WI38 (cell line): ENCODE results near the gene ELL.
"Not testable (repeated sequence)": the region's sequence is repeated elsewhere in the genome, so short reads cannot be mapped to it uniquely, and the experiment has no call there.

ENCODE experiments used
- H3K4me3 ChIP-seq: 2 replicates; pipeline ENCODE4 v1.5.1; 2011; ENCODE audit warnings: low read depth, mild to moderate bottlenecking, control low read depth, low read length
- TF ChIP-seq, protein P1 (sequence below): IDR thresholded peaks from 2 replicates; pipeline ENCODE4 v1.5.1; 2012; ENCODE audit warnings: low read depth, mild to moderate bottlenecking, control low read depth, low read length

The ELL gene

DNA sequence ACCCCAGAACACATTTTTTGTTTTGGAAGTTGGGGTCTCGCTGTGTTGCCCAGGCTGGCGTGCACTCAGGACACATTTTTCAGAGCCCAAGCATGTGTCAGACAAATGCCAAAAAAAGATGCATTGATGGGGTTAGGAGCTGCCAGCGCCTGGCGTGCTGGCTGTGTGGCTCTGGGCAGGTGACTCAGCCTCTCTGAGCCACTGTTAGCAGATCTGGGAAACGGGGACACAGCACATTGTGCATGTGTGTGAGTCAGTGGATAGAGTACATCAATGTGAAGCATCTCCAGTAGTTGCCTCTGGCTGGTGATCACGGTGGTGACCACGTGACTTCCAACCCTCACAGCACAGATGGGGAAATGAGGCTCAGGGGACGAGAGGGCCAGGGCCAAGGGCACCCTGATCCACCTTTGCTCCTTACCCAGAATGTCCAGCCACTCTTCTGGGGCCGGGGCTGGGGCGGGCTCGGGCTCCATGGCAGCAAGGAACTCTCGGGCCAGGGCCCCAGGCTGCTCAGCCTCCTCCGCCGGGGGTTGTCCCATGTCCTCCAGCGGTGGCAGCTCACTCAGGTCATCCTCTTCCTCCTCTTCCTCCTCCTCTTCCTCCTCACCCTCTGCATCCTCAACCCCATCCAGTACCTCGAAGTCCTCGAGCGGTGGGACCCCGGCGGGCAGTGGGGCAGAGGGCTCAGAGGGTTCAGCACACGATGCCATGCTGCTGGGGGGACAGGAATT is 19.6 kb upstream of the ELL start:
- TF ChIP-seq, protein P1, sequence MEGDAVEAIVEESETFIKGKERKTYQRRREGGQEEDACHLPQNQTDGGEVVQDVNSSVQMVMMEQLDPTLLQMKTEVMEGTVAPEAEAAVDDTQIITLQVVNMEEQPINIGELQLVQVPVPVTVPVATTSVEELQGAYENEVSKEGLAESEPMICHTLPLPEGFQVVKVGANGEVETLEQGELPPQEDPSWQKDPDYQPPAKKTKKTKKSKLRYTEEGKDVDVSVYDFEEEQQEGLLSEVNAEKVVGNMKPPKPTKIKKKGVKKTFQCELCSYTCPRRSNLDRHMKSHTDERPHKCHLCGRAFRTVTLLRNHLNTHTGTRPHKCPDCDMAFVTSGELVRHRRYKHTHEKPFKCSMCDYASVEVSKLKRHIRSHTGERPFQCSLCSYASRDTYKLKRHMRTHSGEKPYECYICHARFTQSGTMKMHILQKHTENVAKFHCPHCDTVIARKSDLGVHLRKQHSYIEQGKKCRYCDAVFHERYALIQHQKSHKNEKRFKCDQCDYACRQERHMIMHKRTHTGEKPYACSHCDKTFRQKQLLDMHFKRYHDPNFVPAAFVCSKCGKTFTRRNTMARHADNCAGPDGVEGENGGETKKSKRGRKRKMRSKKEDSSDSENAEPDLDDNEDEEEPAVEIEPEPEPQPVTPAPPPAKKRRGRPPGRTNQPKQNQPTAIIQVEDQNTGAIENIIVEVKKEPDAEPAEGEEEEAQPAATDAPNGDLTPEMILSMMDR = no peak
- no peak overlapping the region; the same call in 1 of the 2 replicates for H3K4me3 ChIP-seq

DNA sequence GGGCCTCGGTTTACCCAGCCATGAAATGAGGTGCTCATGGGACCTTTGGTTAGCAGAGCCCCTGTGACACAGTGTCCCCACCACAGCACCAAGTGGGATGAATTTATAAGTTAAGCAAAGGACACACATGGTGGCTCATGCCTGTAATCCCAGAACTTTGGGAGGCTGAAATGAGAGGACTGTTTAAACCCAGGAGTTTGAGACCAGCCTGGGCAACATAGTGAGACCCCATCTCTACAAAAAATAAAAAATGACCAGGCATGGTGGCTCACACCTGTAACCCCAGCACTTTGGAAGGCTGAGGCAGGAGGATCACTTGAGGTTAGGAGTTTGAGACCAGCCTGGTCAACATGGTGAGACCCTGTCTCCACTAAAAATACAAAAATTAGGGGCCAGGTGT is 18.3 kb upstream of the ELL start:
- not testable (repeated sequence) for H3K4me3 ChIP-seq

DNA sequence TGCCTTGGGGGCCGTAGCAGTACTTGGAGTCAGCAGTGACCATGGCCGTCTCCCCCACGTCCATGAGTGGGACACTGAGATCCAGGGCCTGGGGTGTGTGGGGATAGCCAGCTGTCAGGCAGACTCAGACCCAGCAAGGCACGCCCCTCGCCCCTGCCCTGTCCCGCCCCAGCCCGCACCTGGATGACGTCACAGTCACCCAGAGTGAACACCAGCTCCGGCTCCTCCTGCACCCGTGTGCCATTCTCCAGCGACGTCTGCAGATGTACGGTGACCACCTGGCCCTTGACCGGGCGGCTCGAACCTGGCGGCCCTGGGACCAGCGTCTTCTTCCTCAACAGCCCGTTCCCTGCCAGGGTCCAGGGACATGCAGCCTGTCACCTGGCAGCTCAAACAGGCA is 17.5 kb upstream of the ELL start:
- H3K4me3 ChIP-seq = no peak overlapping the region
- TF ChIP-seq, protein P1 = no peak

DNA sequence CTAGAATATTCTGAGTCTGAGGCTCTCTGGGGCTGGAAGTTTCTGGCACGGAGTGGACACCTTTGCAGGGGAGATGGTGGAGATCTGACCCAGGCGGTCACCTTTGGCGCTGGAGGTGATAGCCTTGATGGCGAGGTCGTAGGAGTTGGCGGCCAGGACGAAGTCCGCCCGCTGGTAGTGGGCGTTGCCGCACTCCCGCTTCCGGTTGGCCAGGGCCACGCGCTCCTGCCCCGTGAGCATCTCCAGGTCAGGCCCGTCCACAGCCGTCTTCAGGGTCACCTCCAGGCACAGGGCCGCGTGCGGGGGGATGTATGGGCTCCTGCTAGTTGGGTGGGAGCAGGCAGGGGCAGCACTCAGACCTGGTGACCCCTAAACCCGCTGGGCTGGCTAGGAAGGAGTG is 16.2 kb upstream of the ELL start:
- TF ChIP-seq, protein P1 = no peak
- no peak overlapping the region for H3K4me3 ChIP-seq

DNA sequence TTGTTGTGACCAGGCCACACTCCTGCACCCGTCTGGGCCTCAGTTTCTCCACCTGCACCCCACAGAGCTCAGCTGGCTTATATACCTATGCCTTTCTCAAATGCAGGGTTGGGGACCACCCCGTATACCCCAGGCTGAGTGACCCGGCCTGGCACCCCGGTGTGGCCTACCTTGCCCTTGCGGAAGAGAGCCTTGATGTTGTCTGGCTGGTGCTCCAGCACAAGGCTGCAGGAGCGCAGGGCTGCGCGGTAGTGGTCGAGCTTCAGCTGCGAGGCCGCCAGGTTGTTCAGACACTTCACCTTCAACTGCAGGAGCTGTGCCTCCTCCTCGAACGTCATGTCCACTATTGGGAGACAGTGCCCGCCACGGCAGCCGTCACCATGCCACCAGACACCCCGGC is 15.6 kb upstream of the ELL start:
- no peak overlapping the region for H3K4me3 ChIP-seq
- TF ChIP-seq, protein P1 = no peak

DNA sequence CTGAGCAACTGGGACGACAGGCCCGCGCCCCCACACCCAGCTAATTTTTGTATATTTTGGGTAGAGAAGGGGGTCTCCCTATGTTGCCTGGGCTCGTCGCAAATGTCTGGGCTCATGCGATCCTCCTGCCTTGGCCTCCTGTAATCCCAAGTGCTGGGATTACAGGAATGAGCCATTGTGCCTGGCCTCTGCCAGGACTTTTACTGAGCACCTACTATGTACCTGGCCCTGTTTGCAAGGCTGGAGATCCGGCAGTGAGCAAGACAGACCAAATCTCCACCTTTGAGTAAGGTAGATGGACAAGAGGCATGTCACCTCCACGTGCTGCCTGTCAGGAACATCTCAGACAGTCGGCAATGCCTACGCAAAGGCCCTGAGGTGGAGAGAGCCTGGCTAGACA is 14.6 kb upstream of the ELL start:
- H3K4me3 ChIP-seq = no peak overlapping the region
- TF ChIP-seq, protein P1 = no peak

DNA sequence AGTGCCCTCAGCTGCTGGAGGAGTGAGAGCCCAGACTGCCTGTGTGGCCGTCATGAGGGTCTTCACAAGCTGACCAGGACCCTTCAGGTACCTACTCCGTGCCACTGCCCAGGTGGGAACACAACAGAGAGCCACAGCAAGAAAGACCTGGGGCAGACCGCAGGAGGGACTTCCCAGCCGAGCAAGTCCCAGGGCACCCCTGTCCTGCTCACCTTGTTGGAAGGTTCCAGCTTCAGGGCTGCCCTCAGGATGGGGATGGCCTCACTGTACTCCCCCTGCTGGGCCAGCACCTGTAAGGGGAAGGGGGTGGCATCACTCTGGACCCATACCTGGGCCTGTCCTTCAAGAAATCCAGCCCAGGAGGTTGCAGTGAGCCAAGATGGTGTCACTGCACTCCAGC is 11.2 kb upstream of the ELL start:
- TF ChIP-seq, protein P1 = no peak
- no peak overlapping the region for H3K4me3 ChIP-seq

DNA sequence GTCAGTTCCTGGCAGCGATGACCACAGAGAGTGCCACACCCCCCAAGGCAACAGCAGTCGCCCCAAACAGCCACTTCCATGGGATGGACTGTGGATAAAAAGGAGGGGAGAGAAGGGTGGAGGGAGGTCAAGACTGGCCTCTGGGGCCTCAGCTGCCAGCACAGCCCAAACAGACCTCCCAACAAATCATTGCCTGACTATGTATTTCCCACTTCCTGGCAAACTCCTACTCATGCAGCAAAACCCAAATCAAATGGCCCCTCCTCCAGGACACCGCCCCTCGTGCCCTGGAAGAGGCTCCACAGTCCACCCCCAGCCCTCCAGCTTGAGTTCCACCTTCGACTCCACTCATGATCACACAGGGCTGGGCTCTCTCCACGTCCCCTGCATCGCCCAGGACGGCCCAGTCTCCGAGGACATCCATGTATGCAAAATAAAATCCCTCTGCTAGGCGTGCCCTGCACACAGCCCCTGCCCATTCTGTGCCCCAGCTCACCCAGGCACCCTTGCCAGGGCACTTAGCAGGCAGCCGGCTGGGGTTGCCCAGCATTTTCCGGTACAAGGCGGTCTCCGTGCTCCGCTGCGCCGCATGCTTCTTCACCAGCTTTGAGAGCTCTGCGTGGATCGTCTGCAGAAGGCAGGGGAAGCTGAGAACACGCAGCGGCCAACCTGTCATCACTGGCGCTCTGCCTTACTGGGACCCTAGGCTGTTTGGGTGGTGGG is 10.5 kb upstream of the ELL start:
- TF ChIP-seq, protein P1 = no peak
- H3K4me3 ChIP-seq = no peak overlapping the region
